Smooth muscle cell (in vitro differentiated cells): ENCODE measurements around the gene CACNA2D4. TPM values are rescaled to one million over a fixed set of nuclear protein-coding genes. Genes with fewer than 3 reads are reported as not detected.

Experiments used
- DNase-seq: peaks from one replicate; lab custom pipeline; 2025; ENCODE audit not compliant: unreplicated experiment; lab: John Stamatoyannopoulos, UW
- H2AFZ ChIP-seq: fragments of 200-600 bp; sonication (generic); 2 replicates; pipeline ENCODE4 v1.6.0; 2016; ENCODE audit warnings: antibody characterized with exemption, low read depth, mild to moderate bottlenecking
- H3F3A ChIP-seq: fragments of 200-600 bp; sonication (generic); 2 replicates; pipeline ENCODE4 v1.6.0; 2017; ENCODE audit warnings: antibody characterized with exemption, low read depth
- H3K27ac ChIP-seq: fragments of 200-600 bp; sonication (generic); 2 replicates; pipeline ENCODE4 v1.5.1; 2016; ENCODE audit warnings: low read depth, mild to moderate bottlenecking
- H3K27me3 ChIP-seq: fragments of 200-600 bp; sonication (generic); 2 replicates; pipeline ENCODE4 v1.6.1; 2016; ENCODE audit warnings: low read depth, mild to moderate bottlenecking
- H3K36me3 ChIP-seq: fragments of 200-600 bp; sonication (generic); 2 replicates; pipeline ENCODE4 v1.5.1; 2016; ENCODE audit warnings: low read depth
- H3K4me1 ChIP-seq: fragments of 200-600 bp; sonication (generic); 2 replicates; pipeline ENCODE4 v1.5.1; 2016; ENCODE audit warnings: low read depth
- H3K4me2 ChIP-seq: fragments of 200-600 bp; sonication (generic); 2 replicates; pipeline ENCODE4 v1.6.0; 2016; ENCODE audit warnings: mild to moderate bottlenecking
- H3K4me3 ChIP-seq: fragments of 200-600 bp; sonication (generic); 2 replicates; pipeline ENCODE4 v1.5.1; 2016; ENCODE audit warnings: mild to moderate bottlenecking
- H3K79me2 ChIP-seq: fragments of 200-600 bp; sonication (generic); 2 replicates; pipeline ENCODE4 v1.6.0; 2016; ENCODE audit warnings: low read depth, mild to moderate bottlenecking
- H3K9ac ChIP-seq: fragments of 200-600 bp; sonication (generic); 2 replicates; pipeline ENCODE4 v1.6.0; 2016; ENCODE audit warnings: low read depth
- H3K9me3 ChIP-seq: fragments of 200-600 bp; sonication (generic); replicated peaks from 2 replicates; pipeline ENCODE4 v1.5.1; 2016; ENCODE audit warnings: low read depth
- H4K20me1 ChIP-seq: fragments of 200-600 bp; sonication (generic); 2 replicates; pipeline ENCODE4 v1.6.0; 2016; ENCODE audit warnings: low read depth
- WGBS: methylation state at CpG from one replicate; pipeline ENCODE4 v1.1.7; 2016; ENCODE audit warnings: low lambda C conversion rate; 5-methylcytosine and 5-hydroxymethylcytosine counted together
- polyA plus RNA-seq: library from polyadenylated mRNA; unstranded; fragments of >200 nt; fragmentation: Nextera tagmentation; extraction: Ambion mirVana; gene quantifications from 2 replicates; pipeline ENCODE4 v1.2.1, GENCODE V29; 2016
- total RNA-seq: library from RNA; depleted of rRNA; stranded (reverse); fragments of >200 nt; gene quantifications from 2 replicates; pipeline ENCODE4 v1.2.3, GENCODE V29; 2014
- TF ChIP-seq, protein P1 (sequence below): fragments of 200-600 bp; sonication (generic); IDR thresholded peaks from 2 replicates; pipeline ENCODE4 v1.5.1; 2017; ENCODE audit warnings: borderline replicate concordance, mild to moderate bottlenecking, antibody characterized with exemption; ENCODE audit not compliant: insufficient read depth, poor library complexity, severe bottlenecking

The CACNA2D4 gene
- total and polyA plus RNA-seq, 2 experiments from 2014 or later: 0.98 TPM; not detected in 1

DNA sequence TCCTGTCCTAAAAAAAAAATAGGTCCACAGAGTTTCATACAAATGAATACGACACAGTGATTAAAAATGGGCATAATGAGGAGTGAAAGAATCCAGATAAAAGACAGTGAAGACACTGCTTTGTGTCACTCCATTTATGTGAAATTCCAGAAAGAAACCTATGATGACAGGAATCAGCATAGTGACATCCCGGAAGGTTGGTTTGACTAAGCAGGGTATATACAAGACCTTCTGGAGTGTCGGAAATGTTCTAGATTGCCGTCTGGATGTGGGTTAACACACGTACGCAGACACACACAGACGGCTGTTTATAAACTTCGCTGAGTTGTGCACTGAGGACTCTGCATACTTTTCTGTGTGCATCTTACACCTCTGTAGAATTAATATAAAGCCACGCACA lies 13.2 kb upstream of the CACNA2D4 start:
- Histone ChIP-seq H3K9ac (no peak overlapping the region), H3K27ac (no peak overlapping the region), H3F3A (no peaks in the 10 kb centered on the region), H3K9me3 (no peaks in the 10 kb centered on the region), H3K27me3 (peaks cover 2% of the 10 kb centered on the region), H3K79me2 (no peaks in the 10 kb centered on the region), H2AFZ (no peak overlapping the region), H3K4me1 (peaks cover 4% of the 10 kb centered on the region), H3K36me3 (no peaks in the 10 kb centered on the region), H4K20me1 (no peaks in the 10 kb centered on the region), H3K4me3 (no peak overlapping the region), H3K4me2 (no peak overlapping the region)
- DNase-seq: no peak
- WGBS: 93% methylated on average over 9 of the region's 9 CpGs
- TF ChIP-seq, protein P1, sequence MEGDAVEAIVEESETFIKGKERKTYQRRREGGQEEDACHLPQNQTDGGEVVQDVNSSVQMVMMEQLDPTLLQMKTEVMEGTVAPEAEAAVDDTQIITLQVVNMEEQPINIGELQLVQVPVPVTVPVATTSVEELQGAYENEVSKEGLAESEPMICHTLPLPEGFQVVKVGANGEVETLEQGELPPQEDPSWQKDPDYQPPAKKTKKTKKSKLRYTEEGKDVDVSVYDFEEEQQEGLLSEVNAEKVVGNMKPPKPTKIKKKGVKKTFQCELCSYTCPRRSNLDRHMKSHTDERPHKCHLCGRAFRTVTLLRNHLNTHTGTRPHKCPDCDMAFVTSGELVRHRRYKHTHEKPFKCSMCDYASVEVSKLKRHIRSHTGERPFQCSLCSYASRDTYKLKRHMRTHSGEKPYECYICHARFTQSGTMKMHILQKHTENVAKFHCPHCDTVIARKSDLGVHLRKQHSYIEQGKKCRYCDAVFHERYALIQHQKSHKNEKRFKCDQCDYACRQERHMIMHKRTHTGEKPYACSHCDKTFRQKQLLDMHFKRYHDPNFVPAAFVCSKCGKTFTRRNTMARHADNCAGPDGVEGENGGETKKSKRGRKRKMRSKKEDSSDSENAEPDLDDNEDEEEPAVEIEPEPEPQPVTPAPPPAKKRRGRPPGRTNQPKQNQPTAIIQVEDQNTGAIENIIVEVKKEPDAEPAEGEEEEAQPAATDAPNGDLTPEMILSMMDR: no peak

GRCh38 chr12:1930803-1931597 lies 12.5 kb upstream of the CACNA2D4 start:
- Histone ChIP-seq H3K36me3 (no peaks in the 10 kb centered on the region), H3K79me2 (no peaks in the 10 kb centered on the region), H4K20me1 (no peaks in the 10 kb centered on the region), H3K27ac (no peak overlapping the region), H2AFZ (no peak overlapping the region), H3F3A (no peaks in the 10 kb centered on the region), H3K9me3 (no peaks in the 10 kb centered on the region), H3K4me2 (no peak overlapping the region), H3K4me3 (no peak overlapping the region), H3K9ac (no peak overlapping the region), H3K4me1 (peaks cover 4% of the 10 kb centered on the region), H3K27me3 (peaks cover 2% of the 10 kb centered on the region)
- WGBS: 95% methylated on average over 27 of the region's 27 CpGs
- TF ChIP-seq, protein P1: no peak
- no peak for DNase-seq

DNA sequence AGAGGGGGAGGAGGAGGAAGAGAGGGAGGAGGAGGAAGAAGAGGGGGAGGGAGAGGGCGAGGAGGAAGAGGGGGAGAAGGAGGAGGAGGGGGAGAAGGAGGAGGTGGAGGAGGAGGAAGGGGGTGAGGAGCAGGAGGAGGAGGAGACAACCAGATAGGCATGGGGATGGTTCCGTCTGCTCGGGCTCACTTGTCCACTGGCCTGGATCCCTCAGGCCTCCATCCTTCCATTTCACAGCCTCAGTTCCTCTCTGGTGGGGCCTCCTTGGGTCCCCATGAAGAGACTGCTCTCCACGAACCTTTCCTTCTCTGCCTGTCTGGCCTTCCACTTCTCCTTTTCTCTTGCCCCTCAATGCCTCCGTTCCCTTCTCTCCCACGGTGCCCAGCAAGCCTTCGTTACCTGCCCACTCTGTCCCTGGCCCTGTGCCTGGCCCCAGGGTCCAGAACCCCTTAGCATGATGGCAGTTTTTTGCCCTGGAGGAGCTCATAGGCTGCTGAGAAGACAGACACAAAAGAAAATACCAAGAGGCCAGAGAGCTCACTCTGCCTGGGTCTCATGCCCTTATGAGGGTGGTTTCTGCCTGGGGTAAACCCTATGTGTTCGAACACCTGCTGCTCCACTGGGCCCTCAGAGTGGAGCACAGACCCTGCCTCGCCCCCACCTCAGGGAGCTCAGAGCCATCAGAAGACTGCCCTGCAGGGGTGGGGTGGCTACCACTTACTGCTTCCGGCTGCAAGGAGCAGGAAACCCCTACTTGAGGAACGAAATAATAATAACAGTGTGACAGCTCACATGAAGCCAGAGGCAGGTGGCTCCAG lies 11.7 kb upstream of the CACNA2D4 start:
- H3K4me1 ChIP-seq: peaks cover 4% of the 10 kb centered on the region
- H3F3A ChIP-seq: no peaks in the 10 kb centered on the region
- no peaks in the 10 kb centered on the region for H3K9me3 ChIP-seq
- H3K4me3 ChIP-seq: no peak overlapping the region
- H3K27ac ChIP-seq: no peak overlapping the region
- H2AFZ ChIP-seq: no peak overlapping the region
- H3K79me2 ChIP-seq: no peaks in the 10 kb centered on the region
- no peak overlapping the region for H3K9ac ChIP-seq
- H3K4me2 ChIP-seq: no peak overlapping the region
- no peak for DNase-seq
- TF ChIP-seq, protein P1: no peak
- WGBS: 92% methylated on average over 8 of the region's 11 CpGs
- no peaks in the 10 kb centered on the region for H3K36me3 ChIP-seq
- peaks cover 2% of the 10 kb centered on the region for H3K27me3 ChIP-seq
- H4K20me1 ChIP-seq: no peaks in the 10 kb centered on the region
